GM18499 (cell line): ENCODE measurements around the gene ARPC1B.
"Not testable (repeated sequence)": the region's sequence is repeated elsewhere in the genome, so short reads cannot be mapped to it uniquely, and the experiment has no call there.

Experiments used
- ATAC-seq: cut with Tn5 transposase; IDR thresholded peaks from one replicate; pipeline ENCODE4 v1.9.1; 2021; ENCODE audit warnings: moderate number of reproducible peaks; ENCODE audit not compliant: insufficient read depth, unreplicated experiment

ARPC1B gene

GRCh38 chr7:99366646-99367045, 7.9 kb upstream of the ARPC1B start:
- ATAC-seq, result no peak

DNA sequence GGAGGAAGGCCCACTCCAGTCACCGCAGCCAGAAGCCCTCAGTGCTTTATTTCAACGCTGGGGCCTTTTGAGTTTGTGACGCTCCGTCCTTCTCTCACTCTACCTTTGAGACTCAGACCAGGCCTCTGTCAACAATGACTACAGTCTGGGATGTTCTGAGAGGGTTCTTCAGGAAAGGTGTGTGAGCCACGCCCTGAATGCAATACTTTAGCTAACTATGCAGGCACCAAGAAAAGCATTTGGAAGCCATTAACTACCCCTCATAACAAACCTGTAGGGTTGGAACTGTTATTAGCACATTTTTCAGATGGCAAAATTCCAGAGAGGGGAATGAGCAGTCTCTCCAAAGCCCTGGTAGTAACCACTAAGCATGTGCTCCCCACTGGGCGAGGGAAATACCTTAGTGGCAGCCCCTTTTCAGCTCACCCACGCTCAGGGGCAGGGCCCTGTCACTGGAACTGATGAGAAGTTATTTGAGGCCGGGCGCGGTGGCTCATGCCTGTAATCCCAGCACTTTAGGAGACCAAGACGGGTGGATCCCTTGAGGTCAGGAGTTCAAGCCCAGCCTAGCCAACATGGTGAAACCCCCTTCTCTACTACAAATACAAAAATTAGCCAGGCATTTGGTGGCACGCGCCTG, 5.7 kb upstream of the ARPC1B start:
- no peak for ATAC-seq

- no peak for ATAC-seq
Observed at GRCh38 chr7:99369767-99370391, 4.7 kb upstream of the ARPC1B start.

- ATAC-seq, result no peak
Observed at GRCh38 chr7:99371376-99371920, 3.1 kb upstream of the ARPC1B start.

DNA sequence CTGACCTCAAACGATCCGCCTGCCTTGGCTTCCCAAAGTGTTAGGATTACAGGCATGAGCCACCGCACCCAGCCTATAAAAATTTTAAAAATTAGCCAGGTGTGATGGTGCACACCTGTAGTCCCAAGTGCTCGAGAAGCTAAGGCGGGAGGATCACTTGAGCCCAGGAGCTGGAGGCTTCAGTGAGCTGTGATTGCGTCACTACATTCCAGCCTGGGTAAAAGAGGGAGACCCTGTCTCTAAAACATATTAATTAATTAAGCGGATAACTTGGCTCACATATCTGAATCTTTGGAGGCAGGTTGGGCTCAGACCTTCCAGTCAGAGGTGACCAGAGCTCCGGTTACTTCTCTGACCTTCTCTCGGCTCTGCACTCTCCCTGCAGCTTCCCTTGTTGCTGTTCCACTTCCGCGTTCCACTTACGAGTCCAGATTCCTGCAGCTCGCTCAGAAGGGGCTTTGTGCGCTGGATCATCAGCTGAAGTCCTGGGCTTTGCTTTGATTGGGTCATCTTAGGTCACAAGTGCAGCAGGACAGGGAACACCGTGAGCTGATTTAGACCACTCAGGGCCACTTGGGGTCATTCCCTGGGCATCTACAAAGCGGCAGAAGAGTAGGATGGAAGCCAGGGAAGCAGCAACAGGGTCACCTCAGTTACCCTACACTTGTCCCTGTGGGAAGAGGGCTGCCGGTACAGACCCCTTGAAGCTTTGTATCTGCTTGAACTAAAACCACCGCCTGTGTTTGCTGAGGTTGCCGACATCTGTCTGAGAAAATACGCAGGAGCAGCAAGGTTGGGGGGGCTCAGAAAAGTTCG, 2.0 kb upstream of the ARPC1B start:
- ATAC-seq, result no peak

- ATAC-seq, result no peak
Observed at GRCh38 chr7:99373091-99374066, 1.2 kb upstream of the ARPC1B start.

GRCh38 chr7:99375070-99375807, 709 bp downstream of the ARPC1B start:
- no peak for ATAC-seq

GRCh38 chr7:99379043-99379577, 4.6 kb downstream of the ARPC1B start:
- no peak for ATAC-seq

- not testable (repeated sequence) for ATAC-seq
Observed at GRCh38 chr7:99379693-99380031, 5.1 kb downstream of the ARPC1B start.

- ATAC-seq, result no peak
Observed at GRCh38 chr7:99380032-99380822, 5.7 kb downstream of the ARPC1B start.

- ATAC-seq, result peak; percentile 67
Observed at GRCh38 chr7:99380823-99381663, 6.5 kb downstream of the ARPC1B start.

GRCh38 chr7:99381664-99382075, 7.1 kb downstream of the ARPC1B start:
- ATAC-seq, result no peak

DNA sequence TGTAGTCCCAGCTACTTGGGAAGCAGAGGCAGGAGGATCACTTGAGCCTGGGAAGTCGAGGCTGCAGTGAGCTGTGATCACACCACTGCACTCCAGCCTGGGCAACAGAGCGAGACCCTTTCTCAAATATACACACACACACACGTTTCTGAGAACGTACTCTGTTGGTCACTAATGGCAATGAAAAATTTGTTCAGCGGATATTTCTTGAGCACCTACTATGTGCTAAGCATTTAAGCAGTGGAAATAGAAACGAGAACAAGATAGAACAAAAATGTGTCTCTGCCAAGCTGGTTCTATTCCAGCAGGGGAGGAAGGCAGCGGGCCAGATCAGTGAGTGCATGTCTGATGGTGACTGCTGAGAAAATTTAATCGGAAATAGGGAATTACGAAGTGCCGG, 8.7 kb downstream of the ARPC1B start:
- no peak for ATAC-seq

GRCh38 chr7:99383791-99384370, 9.4 kb downstream of the ARPC1B start:
- ATAC-seq, result no peak

DNA sequence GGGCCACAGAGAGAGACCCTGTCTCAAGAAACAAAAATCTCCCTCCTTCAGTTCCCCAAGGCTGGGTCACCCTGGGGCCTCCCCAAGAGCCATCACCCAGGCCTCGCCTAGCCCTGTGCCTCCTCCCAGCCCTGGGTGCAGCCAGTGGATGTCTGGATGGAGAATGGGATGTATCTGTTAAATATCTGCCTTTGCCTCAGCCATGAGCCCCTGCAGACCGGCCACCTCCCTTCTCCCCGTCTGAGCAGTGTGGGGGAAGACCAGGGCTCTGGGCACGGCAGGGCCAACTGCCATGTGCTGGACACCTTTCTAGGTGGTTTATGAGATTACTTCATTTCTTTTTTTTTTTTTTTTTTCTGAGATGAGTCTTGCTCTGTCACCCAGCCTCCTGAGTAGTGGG, 10.0 kb downstream of the ARPC1B start:
- ATAC-seq, result no peak

DNA sequence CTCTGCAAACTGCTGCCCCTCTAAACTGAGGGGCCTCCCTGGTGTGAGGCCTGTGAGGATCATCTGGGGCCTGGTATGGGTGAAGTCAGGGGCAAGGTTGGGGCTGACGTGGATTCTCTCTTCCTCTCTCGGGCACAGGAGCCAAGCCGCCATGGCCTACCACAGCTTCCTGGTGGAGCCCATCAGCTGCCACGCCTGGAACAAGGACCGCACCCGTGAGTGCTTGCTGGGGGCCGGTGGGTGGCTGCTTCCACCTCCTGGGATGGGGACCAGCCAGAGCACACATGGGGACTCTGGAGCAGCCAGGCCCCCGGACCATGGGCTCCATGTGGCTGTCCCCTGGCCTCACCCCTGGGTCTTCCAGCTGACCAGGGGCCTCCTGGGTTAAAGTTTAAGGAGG, 11.0 kb downstream of the ARPC1B start:
- ATAC-seq, result no peak

- ATAC-seq, result no peak
Observed at GRCh38 chr7:99386584-99387238, 12.2 kb downstream of the ARPC1B start.
